ENCODE measurements around the gene NTM.

NTM gene

GRCh38 chr11:131754671-131755070 lies 384.3 kb downstream of the NTM start:
- no peak for DNase-seq

GRCh38 chr11:131756479-131757110 lies 386.2 kb downstream of the NTM start:
- DNase-seq, result no peak

GRCh38 chr11:131758726-131759125 lies 388.3 kb downstream of the NTM start:
- DNase-seq, result no peak

GRCh38 chr11:131759140-131759539 lies 388.7 kb downstream of the NTM start:
- no peak for DNase-seq

- DNase-seq, result no peak
Measured at GRCh38 chr11:131760091-131761061, 390.0 kb downstream of the NTM start.

GRCh38 chr11:131762346-131763110 lies 392.1 kb downstream of the NTM start:
- DNase-seq, result no peak

GRCh38 chr11:131763193-131763890 lies 392.9 kb downstream of the NTM start:
- no peak for DNase-seq

- DNase-seq, result no peak
Measured at GRCh38 chr11:131764126-131764525, 393.7 kb downstream of the NTM start.

GRCh38 chr11:131764649-131765048 lies 394.2 kb downstream of the NTM start:
- no peak for DNase-seq

- no peak for DNase-seq
Measured at GRCh38 chr11:131766637-131767036, 396.2 kb downstream of the NTM start.

- no peak for DNase-seq
Measured at GRCh38 chr11:131767421-131767820, 397.0 kb downstream of the NTM start.

GRCh38 chr11:131770801-131771200 lies 400.4 kb downstream of the NTM start:
- DNase-seq, result no peak

- DNase-seq, result no peak
Measured at GRCh38 chr11:131771471-131771870, 401.1 kb downstream of the NTM start.

GRCh38 chr11:131773626-131774025 lies 403.2 kb downstream of the NTM start:
- no peak for DNase-seq

GRCh38 chr11:131776211-131776610 lies 405.8 kb downstream of the NTM start:
- DNase-seq, result no peak

- no peak for DNase-seq
Measured at GRCh38 chr11:131785801-131786200, 415.4 kb downstream of the NTM start.

GRCh38 chr11:131787119-131787518 lies 416.7 kb downstream of the NTM start:
- DNase-seq, result no peak

- no peak for DNase-seq
Measured at GRCh38 chr11:131790586-131790985, 420.2 kb downstream of the NTM start.

- no peak for DNase-seq
Measured at GRCh38 chr11:131792243-131792642, 421.8 kb downstream of the NTM start.

- no peak for DNase-seq
Measured at GRCh38 chr11:131796089-131796488, 425.7 kb downstream of the NTM start.

- no peak for DNase-seq
Measured at GRCh38 chr11:131796541-131796940, 426.1 kb downstream of the NTM start.

GRCh38 chr11:131800452-131800851 lies 430.0 kb downstream of the NTM start:
- DNase-seq, result no peak
